ENCODE measurements around the gene LAMA4.

Gene LAMA4

GRCh38 chr6:112232845-112233256, 21.5 kb downstream of the LAMA4 start:
- no peak overlapping the region for H2AK5ac ChIP-seq (ENCODE audit: low read depth, low read length)
- peaks cover 2 to 7% of the 10 kb centered on the region in 2 donors for H3K4me1 ChIP-seq (ENCODE audit: control insufficient read depth in 2 of 2, insufficient read depth in 1 of 2, low read depth in 1 of 2, low read length in 2 of 2)
- no peak overlapping the region for H3K23ac ChIP-seq (ENCODE audit: low read depth, low read length, poor library complexity)
- WGBS, 2 donors (ENCODE audit: extremely low coverage in 2 of 2, insufficient read length in 2 of 2, insufficient replicate concordance in 1 of 2) = no CpG with 5 or more reads among the region's 5 CpGs
- H3K9ac ChIP-seq (ENCODE audit: low read depth, low read length, poor library complexity) = no peak overlapping the region
- H3K4me3 ChIP-seq (ENCODE audit: low read length in 2 of 2) = no peak overlapping the region
- no peak overlapping the region for H3K4ac ChIP-seq (ENCODE audit: low read length)
- H3K27ac ChIP-seq (replicated peaks; ENCODE audit: low read length) = no peak overlapping the region
- H4K8ac ChIP-seq (ENCODE audit: low read depth, low read length) = no peak overlapping the region
- no peak overlapping the region for H3K18ac ChIP-seq (ENCODE audit: low read length)
- H2BK120ac ChIP-seq (ENCODE audit: low read depth, low read length) = no peak overlapping the region
- H3K79me1 ChIP-seq (ENCODE audit: low read depth, low read length) = no peaks in the 10 kb centered on the region
- H3K27me3 ChIP-seq (ENCODE audit: control insufficient read depth in 3 of 3, insufficient read depth in 3 of 3, low read depth in 1 of 3, low read length in 3 of 3) = no peaks in the 10 kb centered on the region
- H2BK15ac ChIP-seq (ENCODE audit: low read length) = no peak overlapping the region
- H4K91ac ChIP-seq (ENCODE audit: low read depth, low read length, poor library complexity) = no peak overlapping the region
- no peak overlapping the region for H3K4me2 ChIP-seq (ENCODE audit: insufficient read depth, low read length, poor library complexity, severe bottlenecking)
- no peak for DNase-seq (ENCODE audit: low spot score)
- H2BK5ac ChIP-seq (ENCODE audit: low read length) = no peak overlapping the region
- no peaks in the 10 kb centered on the region for H3K9me3 ChIP-seq (replicated peaks in 1 of 2; ENCODE audit: control insufficient read depth in 2 of 2, insufficient read depth in 1 of 2, low read depth in 1 of 2, low read length in 2 of 2)
- H2AFZ ChIP-seq (ENCODE audit: low read length) = no peak overlapping the region
- no peak overlapping the region for H3K14ac ChIP-seq (ENCODE audit: low read length)
- no peaks in the 10 kb centered on the region for H3K36me3 ChIP-seq (replicated peaks in 1 of 2; ENCODE audit: control insufficient read depth in 2 of 2, insufficient read depth in 2 of 2, low read length in 2 of 2)
- no peak overlapping the region for H2BK12ac ChIP-seq (ENCODE audit: low read length)

GRCh38 chr6:112231594-112232060, 22.7 kb downstream of the LAMA4 start:
- Histone ChIP-seq H3K79me1 (ENCODE audit: low read depth, low read length) (no peaks in the 10 kb centered on the region), H3K4me2 (ENCODE audit: insufficient read depth, low read length, poor library complexity, severe bottlenecking) (no peak overlapping the region), H4K8ac (ENCODE audit: low read depth, low read length) (no peak overlapping the region), H3K23ac (ENCODE audit: low read depth, low read length, poor library complexity) (no peak overlapping the region), H3K36me3 (replicated peaks in 1 of 2; ENCODE audit: control insufficient read depth in 2 of 2, insufficient read depth in 2 of 2, low read length in 2 of 2) (no peaks in the 10 kb centered on the region), H3K9me3 (replicated peaks in 1 of 2; ENCODE audit: control insufficient read depth in 2 of 2, insufficient read depth in 1 of 2, low read depth in 1 of 2, low read length in 2 of 2) (no peaks in the 10 kb centered on the region), H2BK120ac (ENCODE audit: low read depth, low read length) (no peak overlapping the region), H3K18ac (ENCODE audit: low read length) (no peak overlapping the region), H2AK5ac (ENCODE audit: low read depth, low read length) (no peak overlapping the region), H2BK5ac (ENCODE audit: low read length) (no peak overlapping the region), H3K4me3 (ENCODE audit: low read length in 2 of 2) (no peak overlapping the region), H2BK12ac (ENCODE audit: low read length) (no peak overlapping the region), H2AFZ (ENCODE audit: low read length) (no peak overlapping the region), H3K27ac (replicated peaks; ENCODE audit: low read length) (no peak overlapping the region), H3K9ac (ENCODE audit: low read depth, low read length, poor library complexity) (no peak overlapping the region), H3K4me1 (ENCODE audit: control insufficient read depth in 2 of 2, insufficient read depth in 1 of 2, low read depth in 1 of 2, low read length in 2 of 2) (peaks cover 2 to 8% of the 10 kb centered on the region in 2 donors), H3K27me3 (ENCODE audit: control insufficient read depth in 3 of 3, insufficient read depth in 3 of 3, low read depth in 1 of 3, low read length in 3 of 3) (no peaks in the 10 kb centered on the region), H4K91ac (ENCODE audit: low read depth, low read length, poor library complexity) (no peak overlapping the region), H2BK15ac (ENCODE audit: low read length) (no peak overlapping the region), H3K14ac (ENCODE audit: low read length) (no peak overlapping the region), H3K4ac (ENCODE audit: low read length) (no peak overlapping the region)
- no CpG with 5 or more reads among the region's 2 CpGs for WGBS, 2 donors (ENCODE audit: extremely low coverage in 2 of 2, insufficient read length in 2 of 2, insufficient replicate concordance in 1 of 2)
- no peak for DNase-seq (ENCODE audit: low spot score)

- Histone ChIP-seq H2BK15ac (ENCODE audit: low read length) (no peak overlapping the region), H4K8ac (ENCODE audit: low read depth, low read length) (no peak overlapping the region), H3K4me3 (ENCODE audit: low read length in 2 of 2) (no peak overlapping the region), H3K4me2 (ENCODE audit: insufficient read depth, low read length, poor library complexity, severe bottlenecking) (no peak overlapping the region), H3K9ac (ENCODE audit: low read depth, low read length, poor library complexity) (no peak overlapping the region), H3K27ac (replicated peaks; ENCODE audit: low read length) (no peak overlapping the region), H3K4ac (ENCODE audit: low read length) (no peak overlapping the region), H3K18ac (ENCODE audit: low read length) (no peak overlapping the region), H2AK5ac (ENCODE audit: low read depth, low read length) (no peak overlapping the region), H3K23ac (ENCODE audit: low read depth, low read length, poor library complexity) (no peak overlapping the region), H2AFZ (ENCODE audit: low read length) (no peak overlapping the region), H3K9me3 (replicated peaks in 1 of 2; ENCODE audit: control insufficient read depth in 2 of 2, insufficient read depth in 1 of 2, low read depth in 1 of 2, low read length in 2 of 2) (no peaks in the 10 kb centered on the region), H3K14ac (ENCODE audit: low read length) (no peak overlapping the region), H2BK12ac (ENCODE audit: low read length) (no peak overlapping the region), H2BK120ac (ENCODE audit: low read depth, low read length) (no peak overlapping the region), H3K4me1 (ENCODE audit: control insufficient read depth in 2 of 2, insufficient read depth in 1 of 2, low read depth in 1 of 2, low read length in 2 of 2) (peaks cover 2 to 8% of the 10 kb centered on the region in 2 donors), H3K27me3 (ENCODE audit: control insufficient read depth in 3 of 3, insufficient read depth in 3 of 3, low read depth in 1 of 3, low read length in 3 of 3) (no peaks in the 10 kb centered on the region), H4K91ac (ENCODE audit: low read depth, low read length, poor library complexity) (no peak overlapping the region), H3K79me1 (ENCODE audit: low read depth, low read length) (no peaks in the 10 kb centered on the region), H3K36me3 (replicated peaks in 1 of 2; ENCODE audit: control insufficient read depth in 2 of 2, insufficient read depth in 2 of 2, low read length in 2 of 2) (no peaks in the 10 kb centered on the region), H2BK5ac (ENCODE audit: low read length) (no peak overlapping the region)
- no CpG with 5 or more reads among the region's 1 CpG for WGBS, 2 donors (ENCODE audit: extremely low coverage in 2 of 2, insufficient read length in 2 of 2, insufficient replicate concordance in 1 of 2)
- no peak for DNase-seq (ENCODE audit: low spot score)
These were observed 23.2 kb downstream of the LAMA4 start for GRCh38 chr6:112231164-112231563.

- H4K91ac ChIP-seq (ENCODE audit: low read depth, low read length, poor library complexity) = no peak overlapping the region
- H3K4me1 ChIP-seq (ENCODE audit: control insufficient read depth in 2 of 2, insufficient read depth in 1 of 2, low read depth in 1 of 2, low read length in 2 of 2) = peaks cover 2 to 8% of the 10 kb centered on the region in 2 donors
- H2AK5ac ChIP-seq (ENCODE audit: low read depth, low read length) = no peak overlapping the region
- H2BK12ac ChIP-seq (ENCODE audit: low read length) = no peak overlapping the region
- H2BK15ac ChIP-seq (ENCODE audit: low read length) = no peak overlapping the region
- no peaks in the 10 kb centered on the region for H3K79me1 ChIP-seq (ENCODE audit: low read depth, low read length)
- peak overlapping the region; percentile 84 for H2AFZ ChIP-seq (ENCODE audit: low read length)
- H3K14ac ChIP-seq (ENCODE audit: low read length) = no peak overlapping the region
- no peaks in the 10 kb centered on the region for H3K36me3 ChIP-seq (replicated peaks in 1 of 2; ENCODE audit: control insufficient read depth in 2 of 2, insufficient read depth in 2 of 2, low read length in 2 of 2)
- H3K4ac ChIP-seq (ENCODE audit: low read length) = no peak overlapping the region
- no peak overlapping the region for H2BK5ac ChIP-seq (ENCODE audit: low read length)
- H3K9ac ChIP-seq (ENCODE audit: low read depth, low read length, poor library complexity) = no peak overlapping the region
- H3K27me3 ChIP-seq (ENCODE audit: control insufficient read depth in 3 of 3, insufficient read depth in 3 of 3, low read depth in 1 of 3, low read length in 3 of 3) = no peaks in the 10 kb centered on the region
- no peak overlapping the region for H3K4me3 ChIP-seq (ENCODE audit: low read length in 2 of 2)
- no peaks in the 10 kb centered on the region for H3K9me3 ChIP-seq (replicated peaks in 1 of 2; ENCODE audit: control insufficient read depth in 2 of 2, insufficient read depth in 1 of 2, low read depth in 1 of 2, low read length in 2 of 2)
- no peak overlapping the region for H3K27ac ChIP-seq (replicated peaks; ENCODE audit: low read length)
- H4K8ac ChIP-seq (ENCODE audit: low read depth, low read length) = no peak overlapping the region
- H3K23ac ChIP-seq (ENCODE audit: low read depth, low read length, poor library complexity) = no peak overlapping the region
- no peak overlapping the region for H3K18ac ChIP-seq (ENCODE audit: low read length)
- H2BK120ac ChIP-seq (ENCODE audit: low read depth, low read length) = no peak overlapping the region
- DNase-seq (ENCODE audit: low spot score) = no peak
- no CpG with 5 or more reads among the region's 7 CpGs for WGBS, 2 donors (ENCODE audit: extremely low coverage in 2 of 2, insufficient read length in 2 of 2, insufficient replicate concordance in 1 of 2)
- no peak overlapping the region for H3K4me2 ChIP-seq (ENCODE audit: insufficient read depth, low read length, poor library complexity, severe bottlenecking)
These were observed 25.7 kb downstream of the LAMA4 start for GRCh38 chr6:112228480-112229332.

Data from neuronal stem cell (in vitro differentiated cells).